Nephron progenitor cell (in vitro differentiated cells): ENCODE data around the gene KIF6.

Experiments
- DNase-seq: peaks from one replicate; pipeline ENCODE4 v3.0.0; 2021
- H3K27ac Mint-ChIP-seq: 2 replicates; pipeline ENCODE4 v1.8.0; 2021; ENCODE audit warnings: mild to moderate bottlenecking, moderate library complexity, mixed read lengths
- H3K27me3 Mint-ChIP-seq: 2 replicates; pipeline ENCODE4 v1.8.0; 2021; ENCODE audit warnings: mild to moderate bottlenecking, low read depth, mixed read lengths; ENCODE audit not compliant: poor library complexity
- H3K36me3 Mint-ChIP-seq: 2 replicates; pipeline ENCODE4 v1.8.0; 2021; ENCODE audit warnings: low read depth, mixed read lengths
- H3K4me1 Mint-ChIP-seq: 2 replicates; pipeline ENCODE4 v1.8.0; 2021; ENCODE audit warnings: mixed read lengths
- H3K4me3 Mint-ChIP-seq: 2 replicates; pipeline ENCODE4 v1.8.0; 2021; ENCODE audit warnings: mild to moderate bottlenecking, moderate library complexity, mixed read lengths
- H3K9me3 Mint-ChIP-seq: 2 replicates; pipeline ENCODE4 v1.8.0; 2021; ENCODE audit warnings: mild to moderate bottlenecking, moderate library complexity, mixed read lengths
- CTCF ChIP-seq: fragments of 200-600 bp; sonication (generic); IDR thresholded peaks from 2 replicates; pipeline ENCODE4 v1.5.0; 2021; ENCODE audit warnings: antibody characterized with exemption

Gene KIF6

DNA sequence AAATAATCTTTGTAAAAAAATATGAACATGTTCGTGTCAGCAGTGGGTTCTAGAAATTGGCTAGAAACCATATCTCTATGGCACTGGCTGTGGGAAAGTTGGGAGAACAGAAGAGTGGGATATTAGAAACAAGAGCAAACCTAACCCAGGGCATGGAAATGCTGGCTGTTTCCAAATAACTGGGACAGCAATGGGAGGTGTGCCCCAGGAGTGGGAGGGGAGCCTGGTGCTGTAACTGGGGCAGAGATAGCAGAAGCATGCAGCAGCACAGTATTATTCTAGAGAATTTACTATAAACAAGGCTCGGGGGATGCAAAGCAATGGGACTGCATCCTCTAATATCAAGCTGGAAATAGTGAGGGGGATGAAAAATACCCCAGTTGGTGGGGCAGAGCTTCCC is 175.0 kb downstream of the KIF6 start:
- Mint-ChIP-seq H3K9me3 (no peaks in the 10 kb centered on the region), H3K4me1 (peaks cover 13% of the 10 kb centered on the region), H3K27ac (no peak overlapping the region), H3K27me3 (peaks cover 4% of the 10 kb centered on the region), H3K36me3 (no peaks in the 10 kb centered on the region), H3K4me3 (no peak overlapping the region)
- TF ChIP-seq CTCF: no peak
- DNase-seq: no peak

- no peak overlapping the region for H3K4me3 Mint-ChIP-seq
- no peaks in the 10 kb centered on the region for H3K36me3 Mint-ChIP-seq
- H3K9me3 Mint-ChIP-seq: no peaks in the 10 kb centered on the region
- H3K27ac Mint-ChIP-seq: no peak overlapping the region
- no peak for DNase-seq
- no peaks in the 10 kb centered on the region for H3K27me3 Mint-ChIP-seq
- TF ChIP-seq CTCF: no peak
- H3K4me1 Mint-ChIP-seq: peaks cover 13% of the 10 kb centered on the region
These were observed 178.5 kb downstream of the KIF6 start for GRCh38 chr6:39546731-39547130.

GRCh38 chr6:39543950-39544349 is 181.3 kb downstream of the KIF6 start:
- H3K4me1 Mint-ChIP-seq: peaks cover 13% of the 10 kb centered on the region
- no peak for TF ChIP-seq CTCF
- H3K9me3 Mint-ChIP-seq: peaks cover 4% of the 10 kb centered on the region
- DNase-seq: no peak
- no peak overlapping the region for H3K4me3 Mint-ChIP-seq
- no peaks in the 10 kb centered on the region for H3K27me3 Mint-ChIP-seq
- H3K36me3 Mint-ChIP-seq: no peaks in the 10 kb centered on the region
- H3K27ac Mint-ChIP-seq: no peak overlapping the region

GRCh38 chr6:39543095-39543494 is 182.1 kb downstream of the KIF6 start:
- no peak for DNase-seq
- TF ChIP-seq CTCF: no peak
- Mint-ChIP-seq H3K27ac (peak overlapping the region; percentile 37), H3K9me3 (peaks cover 4% of the 10 kb centered on the region), H3K36me3 (no peaks in the 10 kb centered on the region), H3K4me1 (peaks cover 13% of the 10 kb centered on the region), H3K4me3 (no peak overlapping the region), H3K27me3 (no peaks in the 10 kb centered on the region)

GRCh38 chr6:39540454-39540853 is 184.8 kb downstream of the KIF6 start:
- no peak for TF ChIP-seq CTCF
- no peak overlapping the region for H3K27ac Mint-ChIP-seq
- H3K36me3 Mint-ChIP-seq: no peaks in the 10 kb centered on the region
- no peaks in the 10 kb centered on the region for H3K4me1 Mint-ChIP-seq
- no peaks in the 10 kb centered on the region for H3K27me3 Mint-ChIP-seq
- H3K9me3 Mint-ChIP-seq: peaks cover 4% of the 10 kb centered on the region
- H3K4me3 Mint-ChIP-seq: no peak overlapping the region
- no peak for DNase-seq

DNA sequence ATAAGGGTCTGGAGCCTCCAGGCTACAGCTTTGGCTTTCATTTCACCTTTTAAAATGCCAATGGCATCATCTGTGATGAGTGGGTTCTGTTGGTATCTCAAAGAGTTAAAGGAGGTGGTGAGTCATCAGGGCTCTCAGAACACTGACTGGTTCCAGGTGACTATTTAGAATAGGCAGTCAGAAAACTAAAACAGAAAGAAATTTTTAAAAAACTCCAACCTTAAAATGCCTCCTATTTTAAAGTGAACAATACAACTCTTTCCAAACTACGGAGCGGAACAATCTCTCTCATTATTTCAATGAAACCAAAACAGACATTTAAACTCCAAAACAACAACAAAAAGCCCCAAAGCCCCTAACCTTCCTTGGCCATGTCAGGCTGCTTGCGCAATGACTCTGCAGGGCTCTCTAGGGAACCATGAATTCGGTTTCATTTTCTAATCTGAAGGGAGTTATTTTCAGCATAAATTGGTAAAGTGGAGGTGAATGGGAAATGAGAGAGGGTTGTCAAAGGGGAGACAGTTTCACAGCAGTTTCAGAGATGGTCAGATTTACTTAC is 194.9 kb downstream of the KIF6 start:
- H3K4me3 Mint-ChIP-seq: no peak overlapping the region
- no peak for TF ChIP-seq CTCF
- no peak for DNase-seq
- H3K4me1 Mint-ChIP-seq: no peaks in the 10 kb centered on the region
- H3K9me3 Mint-ChIP-seq: peaks cover 30% of the 10 kb centered on the region
- H3K36me3 Mint-ChIP-seq: peaks cover 9% of the 10 kb centered on the region
- H3K27ac Mint-ChIP-seq: no peak overlapping the region
- peaks cover 2% of the 10 kb centered on the region for H3K27me3 Mint-ChIP-seq
